HG02852 (cell line): Measurements from ENCODE around the gene CFAP74.
"Not testable (repeated sequence)": the region's sequence is repeated elsewhere in the genome, so short reads cannot be mapped to it uniquely, and the experiment has no call there.

ENCODE experiments used
- ATAC-seq: cut with Tn5 transposase; IDR thresholded peaks from one replicate; pipeline ENCODE4 v1.9.1; 2021; ENCODE audit warnings: mild to moderate bottlenecking, moderate library complexity; ENCODE audit not compliant: unreplicated experiment

CFAP74 gene

GRCh38 chr1:1883890-1884289, 119.7 kb downstream of the CFAP74 start:
- not testable (repeated sequence) for ATAC-seq

GRCh38 chr1:1883092-1883873, 120.3 kb downstream of the CFAP74 start:
- ATAC-seq: no peak

GRCh38 chr1:1881727-1882126, 121.9 kb downstream of the CFAP74 start:
- no peak for ATAC-seq

- no peak for ATAC-seq
These were observed 122.8 kb downstream of the CFAP74 start for GRCh38 chr1:1880617-1881312.

GRCh38 chr1:1879942-1880341, 123.6 kb downstream of the CFAP74 start:
- ATAC-seq: no peak

- ATAC-seq: no peak
These were observed 125.6 kb downstream of the CFAP74 start for GRCh38 chr1:1877865-1878436.

GRCh38 chr1:1876335-1876930, 127.2 kb downstream of the CFAP74 start:
- ATAC-seq: no peak

- ATAC-seq: no peak
These were observed 127.7 kb downstream of the CFAP74 start for GRCh38 chr1:1875932-1876331.

GRCh38 chr1:1874901-1875300, 128.7 kb downstream of the CFAP74 start:
- ATAC-seq: no peak

- ATAC-seq: no peak
These were observed 130.4 kb downstream of the CFAP74 start for GRCh38 chr1:1873186-1873585.

GRCh38 chr1:1872329-1872994, 131.1 kb downstream of the CFAP74 start:
- no peak for ATAC-seq
